DND-41 (cell line): ENCODE measurements around the gene RRAGD.

Experiments
- ATAC-seq: fragments of 200-7000 bp; cut with Tn5 transposase; 3 replicates; pipeline ENCODE4 v1.9.1; 2021; ENCODE audit warnings: low read depth; ENCODE audit not compliant: insufficient read depth
- DNase-seq: peaks from one replicate; pipeline ENCODE4 v3.0.0-alpha.2; 2020
- H2AFZ ChIP-seq: 2 replicates; pipeline ENCODE4 v1.6.0; 2012; ENCODE audit warnings: low read depth, low read length
- H3K27ac ChIP-seq: 2 replicates; pipeline ENCODE4 v1.5.1; 2012; ENCODE audit warnings: low read length, inconsistent platforms
- H3K27me3 ChIP-seq: fragments of 200-600 bp; sonication (generic); 2 replicates; pipeline ENCODE4 v1.6.0; 2012; ENCODE audit warnings: low read length, mild to moderate bottlenecking, inconsistent platforms; ENCODE audit not compliant: insufficient read depth, poor library complexity
- H3K36me3 ChIP-seq: 2 replicates; pipeline ENCODE4 v1.5.1; 2012; ENCODE audit warnings: low read length, inconsistent platforms; ENCODE audit not compliant: insufficient read depth
- H3K4me1 ChIP-seq: 2 replicates; pipeline ENCODE4 v1.5.1; 2012; ENCODE audit warnings: mild to moderate bottlenecking, low read length; ENCODE audit not compliant: insufficient read depth
- H3K4me2 ChIP-seq: 2 replicates; pipeline ENCODE4 v1.6.0; 2012; ENCODE audit warnings: mild to moderate bottlenecking, moderate library complexity, low read length, inconsistent platforms; ENCODE audit not compliant: insufficient read depth
- H3K4me3 ChIP-seq, 2 experiments: fragments of 200-600 bp in 1 of 2; shearing (Covaris generic) in 1 of 2; 2 replicates each; pipeline ENCODE4 v1.5.1; 2012 to 2016; ENCODE audit warnings: inconsistent platforms in 2 of 2, low read length in 2 of 2, mild to moderate bottlenecking in 2 of 2, low read depth in 1 of 2, moderate library complexity in 1 of 2
- H3K79me2 ChIP-seq: 2 replicates; pipeline ENCODE4 v1.6.0; 2012; ENCODE audit warnings: low read length, inconsistent platforms; ENCODE audit not compliant: insufficient read depth
- H3K9ac ChIP-seq: 2 replicates; pipeline ENCODE4 v1.6.0; 2012; ENCODE audit warnings: low read depth, mild to moderate bottlenecking, inconsistent platforms, low read length, moderate library complexity
- H3K9me3 ChIP-seq: 2 replicates; pipeline ENCODE4 v1.5.1; 2012; ENCODE audit warnings: low read length, moderate library complexity, mild to moderate bottlenecking, inconsistent platforms; ENCODE audit not compliant: insufficient read depth, severe bottlenecking
- H4K20me1 ChIP-seq: 2 replicates; pipeline ENCODE4 v1.6.0; 2012; ENCODE audit warnings: low read length; ENCODE audit not compliant: insufficient read depth
- CTCF ChIP-seq: IDR thresholded peaks from 2 replicates; pipeline ENCODE4 v1.5.1; 2012; ENCODE audit warnings: borderline replicate concordance, low read length, moderate library complexity, mild to moderate bottlenecking; ENCODE audit not compliant: poor library complexity, severe bottlenecking; ENCODE audit errors: extremely low read depth
- EZH2 ChIP-seq: IDR thresholded peaks from 3 replicates; pipeline ENCODE4 v1.6.1; 2012; ENCODE audit warnings: borderline replicate concordance, low read depth, mild to moderate bottlenecking, moderate library complexity, low read length, inconsistent platforms; ENCODE audit not compliant: severe bottlenecking

The RRAGD gene

GRCh38 chr6:89386917-89387491 is 25.1 kb downstream of the RRAGD start:
- Histone ChIP-seq H3K36me3 (peaks cover 37% of the 10 kb centered on the region), H3K4me3 (no peak overlapping the region), H3K27me3 (no peaks in the 10 kb centered on the region), H3K27ac (no peak overlapping the region), H2AFZ (no peak overlapping the region), H3K79me2 (peaks cover 58% of the 10 kb centered on the region), H3K4me1 (no peaks in the 10 kb centered on the region), H3K9me3 (no peaks in the 10 kb centered on the region), H3K4me2 (no peak overlapping the region), H3K9ac (no peak overlapping the region), H4K20me1 (peaks cover 37% of the 10 kb centered on the region)
- ATAC-seq (no peak), DNase-seq (no peak)
- no peak for TF ChIP-seq CTCF
- no peak for TF ChIP-seq EZH2

- ATAC-seq (no peak), DNase-seq (no peak)
- Histone ChIP-seq H2AFZ (no peak overlapping the region), H4K20me1 (peaks cover 31% of the 10 kb centered on the region), H3K9me3 (no peaks in the 10 kb centered on the region), H3K4me1 (no peaks in the 10 kb centered on the region), H3K27me3 (no peaks in the 10 kb centered on the region), H3K79me2 (peaks cover 47% of the 10 kb centered on the region), H3K4me3 (no peak overlapping the region), H3K36me3 (peaks cover 48% of the 10 kb centered on the region), H3K27ac (no peak overlapping the region), H3K4me2 (no peak overlapping the region), H3K9ac (no peak overlapping the region)
- TF ChIP-seq EZH2 (no peak), CTCF (no peak)
These were observed 26.2 kb downstream of the RRAGD start for GRCh38 chr6:89385846-89386245.

DNA sequence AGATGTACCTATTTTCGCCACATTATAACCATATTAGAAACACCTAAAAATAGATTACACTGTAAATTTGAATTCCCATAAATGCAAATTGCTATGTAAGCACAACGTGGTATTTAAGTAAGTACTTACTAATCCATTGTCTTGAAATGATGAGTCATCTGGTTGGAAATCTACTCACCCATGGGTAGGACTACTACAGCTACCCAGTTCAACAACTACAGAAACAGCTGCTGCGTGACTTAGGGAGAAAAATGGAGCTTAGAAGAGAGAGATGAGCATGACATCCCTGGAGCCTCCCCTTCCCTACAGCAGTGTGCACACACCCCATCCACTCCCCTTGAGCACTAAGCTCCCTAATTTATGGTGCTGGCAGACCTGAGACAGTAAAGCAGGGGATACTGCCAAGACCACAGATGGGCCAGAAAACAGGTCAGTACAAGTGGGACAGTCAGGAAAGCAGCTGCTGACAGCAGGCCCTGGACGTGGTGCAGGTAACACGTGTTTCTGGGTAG is 26.9 kb downstream of the RRAGD start:
- H3K27me3 ChIP-seq: no peaks in the 10 kb centered on the region
- ATAC-seq (no peak; the same call in 2 of the 3 replicates), DNase-seq (no peak)
- no peak overlapping the region for H2AFZ ChIP-seq
- peaks cover 24% of the 10 kb centered on the region for H4K20me1 ChIP-seq
- H3K4me2 ChIP-seq: no peak overlapping the region
- TF ChIP-seq EZH2 (no peak), CTCF (no peak)
- H3K36me3 ChIP-seq: peaks cover 49% of the 10 kb centered on the region
- no peak overlapping the region for H3K9ac ChIP-seq
- peaks cover 40% of the 10 kb centered on the region for H3K79me2 ChIP-seq
- H3K27ac ChIP-seq: no peak overlapping the region; the same call in 1 of the 2 replicates
- no peaks in the 10 kb centered on the region for H3K9me3 ChIP-seq
- H3K4me1 ChIP-seq: no peaks in the 10 kb centered on the region
- H3K4me3 ChIP-seq: no peak overlapping the region

DNA sequence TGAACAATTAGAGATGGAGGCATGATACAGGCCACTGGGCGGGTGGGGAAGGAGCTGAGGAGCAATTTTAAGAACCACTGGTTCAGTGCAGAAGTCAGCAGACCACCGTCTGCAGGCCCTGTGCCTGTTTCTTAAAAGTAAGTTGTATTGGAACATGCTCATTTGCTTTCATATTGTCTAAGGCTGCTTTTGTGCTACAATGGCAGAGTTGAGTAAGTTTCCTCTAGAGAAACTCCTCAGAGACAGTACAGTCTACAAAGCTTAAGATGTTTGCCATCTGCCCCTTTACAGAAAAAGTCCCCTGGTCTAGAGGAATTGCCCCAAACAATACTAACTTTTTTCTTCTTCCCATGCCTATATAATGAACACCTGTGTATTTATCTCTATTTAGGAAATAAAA is 31.0 kb downstream of the RRAGD start:
- Histone ChIP-seq H3K27ac (no peak overlapping the region), H3K4me3 (no peak overlapping the region), H3K79me2 (peaks cover 10% of the 10 kb centered on the region), H3K4me2 (no peak overlapping the region), H2AFZ (no peak overlapping the region), H3K9ac (no peak overlapping the region), H3K27me3 (no peaks in the 10 kb centered on the region), H3K36me3 (peaks cover 52% of the 10 kb centered on the region), H4K20me1 (peaks cover 3% of the 10 kb centered on the region; the same call in 1 of the 2 replicates), H3K4me1 (peaks cover 9% of the 10 kb centered on the region), H3K9me3 (no peaks in the 10 kb centered on the region)
- no peak for ATAC-seq
- TF ChIP-seq CTCF: no peak
- no peak for TF ChIP-seq EZH2
- no peak for DNase-seq
